ENCODE measurements around the gene MYO3B.

- no peak for TF ChIP-seq POLR2A (IDR thresholded peaks at IDR 0.05)
- TF ChIP-seq CTCF (IDR thresholded peaks at IDR 0.05): no peak
Observed at GRCh38 chr2:170535552-170535951, 357.6 kb downstream of the MYO3B start.
